ENCODE data around the gene GLRX5.

DNA sequence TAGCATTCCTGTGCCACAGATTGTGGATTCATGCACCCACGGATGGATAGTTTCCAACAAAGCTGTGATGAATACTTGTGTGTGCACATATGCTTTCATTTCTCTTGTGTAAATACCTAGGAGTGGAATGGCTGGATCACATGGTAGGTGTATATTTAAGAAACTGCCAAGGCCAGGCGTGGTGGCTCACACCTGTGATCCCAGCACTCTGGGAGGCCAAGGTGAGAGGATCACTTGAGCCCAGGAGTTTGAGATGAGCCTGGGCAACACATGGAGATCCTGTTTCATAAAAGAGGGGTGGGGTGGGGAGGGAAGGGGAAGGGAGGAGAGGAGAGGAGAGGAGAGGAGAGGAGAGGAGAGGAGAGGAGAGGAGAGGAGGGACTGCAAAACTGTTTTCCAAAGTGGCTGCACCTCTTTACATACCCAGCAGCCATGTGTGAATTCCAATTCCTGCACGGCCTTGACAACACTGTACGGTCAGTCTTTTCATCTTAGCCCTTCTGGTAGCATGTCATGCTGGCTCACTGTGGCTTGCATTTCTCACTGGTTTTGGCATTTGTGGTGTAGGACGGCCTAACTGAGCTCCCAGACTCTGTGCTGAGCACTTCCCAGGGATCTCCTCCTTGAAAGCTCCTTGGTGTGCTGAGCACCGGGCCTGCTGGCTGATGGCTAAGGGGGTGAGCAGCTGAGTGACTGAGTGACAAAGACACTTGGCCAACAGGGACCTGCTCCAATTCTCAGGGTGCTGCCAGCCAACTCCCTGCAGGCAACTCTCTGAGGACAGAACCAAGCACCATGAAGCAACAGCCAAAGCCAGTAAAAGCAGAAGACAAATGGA, 46.3 kb upstream of the GLRX5 start:
- TF ChIP-seq, protein P1, sequence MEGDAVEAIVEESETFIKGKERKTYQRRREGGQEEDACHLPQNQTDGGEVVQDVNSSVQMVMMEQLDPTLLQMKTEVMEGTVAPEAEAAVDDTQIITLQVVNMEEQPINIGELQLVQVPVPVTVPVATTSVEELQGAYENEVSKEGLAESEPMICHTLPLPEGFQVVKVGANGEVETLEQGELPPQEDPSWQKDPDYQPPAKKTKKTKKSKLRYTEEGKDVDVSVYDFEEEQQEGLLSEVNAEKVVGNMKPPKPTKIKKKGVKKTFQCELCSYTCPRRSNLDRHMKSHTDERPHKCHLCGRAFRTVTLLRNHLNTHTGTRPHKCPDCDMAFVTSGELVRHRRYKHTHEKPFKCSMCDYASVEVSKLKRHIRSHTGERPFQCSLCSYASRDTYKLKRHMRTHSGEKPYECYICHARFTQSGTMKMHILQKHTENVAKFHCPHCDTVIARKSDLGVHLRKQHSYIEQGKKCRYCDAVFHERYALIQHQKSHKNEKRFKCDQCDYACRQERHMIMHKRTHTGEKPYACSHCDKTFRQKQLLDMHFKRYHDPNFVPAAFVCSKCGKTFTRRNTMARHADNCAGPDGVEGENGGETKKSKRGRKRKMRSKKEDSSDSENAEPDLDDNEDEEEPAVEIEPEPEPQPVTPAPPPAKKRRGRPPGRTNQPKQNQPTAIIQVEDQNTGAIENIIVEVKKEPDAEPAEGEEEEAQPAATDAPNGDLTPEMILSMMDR (IDR thresholded peaks at IDR 0.05 in 8 of 11, conservative IDR thresholded peaks at IDR 0.05 in 3 of 11), result no peak
- TF ChIP-seq POLR2AphosphoS5 (IDR thresholded peaks at IDR 0.05), result no peak

Data from spleen (tissue), 7 donors.